Suprapubic skin (tissue), 4 donors: ENCODE data around the gene SLC25A25. TPM values are rescaled to one million over a fixed set of nuclear protein-coding genes. Genes with fewer than 3 reads are reported as not detected.

Experiments used
- DNase-seq, 2 donors: peaks; one replicate each; pipeline ENCODE4 v3.0.0-alpha.2; 2019; ENCODE audit warnings: low spot score in 2 of 2
- H3K27ac ChIP-seq: fragments of 200-600 bp; sonication (generic); one replicate; pipeline ENCODE4 v1.5.1; 2019
- H3K27me3 ChIP-seq: fragments of 200-600 bp; sonication (generic); one replicate; pipeline ENCODE4 v1.5.1; 2019
- H3K36me3 ChIP-seq: fragments of 200-600 bp; sonication (generic); one replicate; pipeline ENCODE4 v1.5.1; 2019
- H3K4me1 ChIP-seq: fragments of 200-600 bp; sonication (generic); one replicate; pipeline ENCODE4 v1.5.1; 2019
- H3K4me3 ChIP-seq: fragments of 200-600 bp; sonication (generic); one replicate; pipeline ENCODE4 v1.5.1; 2019; ENCODE audit warnings: mild to moderate bottlenecking
- H3K9me3 ChIP-seq: fragments of 200-600 bp; sonication (generic); one replicate; pipeline ENCODE4 v1.5.1; 2019
- CTCF ChIP-seq, 2 donors: fragments of 200-600 bp in 1 of 2; fragments of 450-650 bp in 1 of 2; sonication (generic) in 1 of 2; IDR thresholded peaks; one replicate each; pipeline ENCODE4 v1.5.1; 2016 to 2019; ENCODE audit warnings: antibody characterized with exemption in 2 of 2, mild to moderate bottlenecking in 1 of 2, moderate library complexity in 1 of 2
- EP300 ChIP-seq: sonication (generic); formaldehyde crosslinking; IDR thresholded peaks from one replicate; pipeline ENCODE4 v1.6.1; 2017; ENCODE audit warnings: antibody characterized with exemption
- POLR2A ChIP-seq, 2 donors: fragments of 450-650 bp; IDR thresholded peaks; one replicate each; pipeline ENCODE4 v1.6.1; 2017; ENCODE audit warnings: antibody characterized with exemption in 2 of 2, mild to moderate bottlenecking in 2 of 2, moderate library complexity in 2 of 2
- POLR2AphosphoS5 ChIP-seq, 3 donors: sonication (generic); formaldehyde crosslinking; IDR thresholded peaks; one replicate each; pipeline ENCODE4 v1.6.1; 2017; ENCODE audit warnings: antibody characterized with exemption in 3 of 3
- WGBS: methylation state at CpG from one replicate; pipeline ENCODE4 v1.1.5; 2018; 5-methylcytosine and 5-hydroxymethylcytosine counted together
- total RNA-seq, 4 donors: library from RNA; depleted of rRNA; stranded (reverse); fragments of >200 nt; gene quantifications; one replicate each; pipeline ENCODE4 v1.1.0, GENCODE V29; 2016

SLC25A25 gene
- total RNA-seq, 4 donors from 2014 or later, result 37.9 to 106 (median 66.5) TPM

GRCh38 chr9:128080206-128080605, 12.2 kb downstream of the SLC25A25 start:
- Histone ChIP-seq H3K4me3 (no peak overlapping the region), H3K4me1 (peaks cover 49% of the 10 kb centered on the region), H3K9me3 (no peaks in the 10 kb centered on the region), H3K36me3 (no peaks in the 10 kb centered on the region), H3K27me3 (no peaks in the 10 kb centered on the region), H3K27ac (no peak overlapping the region)
- TF ChIP-seq POLR2AphosphoS5 (IDR thresholded peaks at IDR 0.05), result no peak
- TF ChIP-seq POLR2A (IDR thresholded peaks at IDR 0.05), result no peak
- TF ChIP-seq EP300, result no peak
- TF ChIP-seq CTCF (IDR thresholded peaks at IDR 0.05), result no peak
- WGBS, result 94% methylated on average over 5 of the region's 5 CpGs
- no peak for DNase-seq

- H3K4me3 ChIP-seq, result no peak overlapping the region
- DNase-seq, result no peak
- TF ChIP-seq CTCF (IDR thresholded peaks at IDR 0.05) (no peak), POLR2AphosphoS5 (IDR thresholded peaks at IDR 0.05) (no peak), EP300 (no peak), POLR2A (IDR thresholded peaks at IDR 0.05) (no peak)
- H3K4me1 ChIP-seq, result peaks cover 49% of the 10 kb centered on the region
- WGBS, result 48% methylated on average over 3 of the region's 3 CpGs
- no peaks in the 10 kb centered on the region for H3K36me3 ChIP-seq
- no peaks in the 10 kb centered on the region for H3K9me3 ChIP-seq
- peak overlapping the region; percentile 79 for H3K27ac ChIP-seq
- H3K27me3 ChIP-seq, result no peaks in the 10 kb centered on the region
Observed at GRCh38 chr9:128081056-128081455, 13.0 kb downstream of the SLC25A25 start.

GRCh38 chr9:128082151-128082550, 14.1 kb downstream of the SLC25A25 start:
- H3K9me3 ChIP-seq, result no peaks in the 10 kb centered on the region
- H3K4me1 ChIP-seq, result peaks cover 47% of the 10 kb centered on the region
- no peaks in the 10 kb centered on the region for H3K27me3 ChIP-seq
- TF ChIP-seq POLR2A (IDR thresholded peaks at IDR 0.05) (no peak), CTCF (IDR thresholded peaks at IDR 0.05) (no peak), EP300 (no peak), POLR2AphosphoS5 (IDR thresholded peaks at IDR 0.05) (no peak)
- no peaks in the 10 kb centered on the region for H3K36me3 ChIP-seq
- no peak overlapping the region for H3K4me3 ChIP-seq
- 32% methylated on average over 7 of the region's 7 CpGs for WGBS
- no peak for DNase-seq
- H3K27ac ChIP-seq, result peak overlapping the region; percentile 79

GRCh38 chr9:128084746-128085145, 16.7 kb downstream of the SLC25A25 start:
- Histone ChIP-seq H3K9me3 (no peaks in the 10 kb centered on the region), H3K4me1 (peaks cover 25% of the 10 kb centered on the region), H3K4me3 (no peak overlapping the region), H3K27me3 (no peaks in the 10 kb centered on the region), H3K36me3 (no peaks in the 10 kb centered on the region), H3K27ac (no peak overlapping the region)
- no peak for DNase-seq
- no peak for TF ChIP-seq EP300
- TF ChIP-seq CTCF (IDR thresholded peaks at IDR 0.05), result no peak
- TF ChIP-seq POLR2A (IDR thresholded peaks at IDR 0.05), result no peak
- no peak for TF ChIP-seq POLR2AphosphoS5 (IDR thresholded peaks at IDR 0.05)
- 92% methylated on average over 4 of the region's 4 CpGs for whole genome bisulfite sequencing

- 95% methylated on average over 4 of the region's 4 CpGs for WGBS
- Histone ChIP-seq H3K9me3 (no peaks in the 10 kb centered on the region), H3K4me1 (peaks cover 22% of the 10 kb centered on the region)
Observed at GRCh38 chr9:128085943-128086342, 17.9 kb downstream of the SLC25A25 start.

More at GRCh38 chr9:128085943-128086342, 17.9 kb downstream of the SLC25A25 start:
- Histone ChIP-seq H3K27me3 (no peaks in the 10 kb centered on the region), H3K36me3 (no peaks in the 10 kb centered on the region), H3K4me3 (no peak overlapping the region), H3K27ac (no peak overlapping the region)
- no peak for DNase-seq
- no peak for TF ChIP-seq CTCF (IDR thresholded peaks at IDR 0.05)
- no peak for TF ChIP-seq POLR2AphosphoS5 (IDR thresholded peaks at IDR 0.05)
